Measurements from ENCODE around the gene TCF3. TPM values are rescaled to one million over a fixed set of nuclear protein-coding genes. Genes with fewer than 3 reads are reported as not detected.

Gene TCF3
- total and polyA plus RNA-seq, 4 donors = 18.8 to 94.7 (median 77.5) TPM

DNA sequence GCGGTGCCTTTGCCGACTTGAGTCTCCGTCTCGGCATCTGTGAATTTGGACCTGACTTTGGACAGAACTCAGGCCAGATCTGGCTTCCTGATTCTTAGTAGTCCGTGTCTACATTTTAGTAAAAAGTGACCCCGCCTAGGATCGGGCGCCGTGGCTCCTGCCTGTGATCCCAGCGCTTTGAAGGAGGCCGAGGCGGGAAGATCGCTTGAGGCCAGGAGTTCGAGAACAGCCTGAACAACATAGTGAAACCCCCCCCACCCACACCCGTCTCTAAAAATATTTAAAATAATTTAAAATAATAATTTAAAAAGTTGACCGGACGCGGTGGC, 849 bp upstream of the TCF3 start:
- Histone ChIP-seq H3K36me3 (ENCODE audit: control insufficient read depth, insufficient read depth, low read length) (peaks cover 24% of the 10 kb centered on the region), H3K27ac (ENCODE audit: low read depth, low read length) (peak overlapping the region; percentile 52), H3K4me3 (ENCODE audit: low read depth, low read length) (peak overlapping the region; percentile 81), H3K9me3 (ENCODE audit: control insufficient read depth, insufficient read depth, low read length) (no peaks in the 10 kb centered on the region), H3K27me3 (ENCODE audit: control insufficient read depth, insufficient read depth, low read length) (no peaks in the 10 kb centered on the region), H3K4me1 (ENCODE audit: control insufficient read depth, insufficient read depth, low read length) (peaks cover 30% of the 10 kb centered on the region)
- WGBS (ENCODE audit: insufficient coverage) = 20% methylated on average over 12 of the region's 18 CpGs
- no peak for DNase-seq (ENCODE audit: low read depth in 4 of 6, low spot score in 6 of 6)

DNA sequence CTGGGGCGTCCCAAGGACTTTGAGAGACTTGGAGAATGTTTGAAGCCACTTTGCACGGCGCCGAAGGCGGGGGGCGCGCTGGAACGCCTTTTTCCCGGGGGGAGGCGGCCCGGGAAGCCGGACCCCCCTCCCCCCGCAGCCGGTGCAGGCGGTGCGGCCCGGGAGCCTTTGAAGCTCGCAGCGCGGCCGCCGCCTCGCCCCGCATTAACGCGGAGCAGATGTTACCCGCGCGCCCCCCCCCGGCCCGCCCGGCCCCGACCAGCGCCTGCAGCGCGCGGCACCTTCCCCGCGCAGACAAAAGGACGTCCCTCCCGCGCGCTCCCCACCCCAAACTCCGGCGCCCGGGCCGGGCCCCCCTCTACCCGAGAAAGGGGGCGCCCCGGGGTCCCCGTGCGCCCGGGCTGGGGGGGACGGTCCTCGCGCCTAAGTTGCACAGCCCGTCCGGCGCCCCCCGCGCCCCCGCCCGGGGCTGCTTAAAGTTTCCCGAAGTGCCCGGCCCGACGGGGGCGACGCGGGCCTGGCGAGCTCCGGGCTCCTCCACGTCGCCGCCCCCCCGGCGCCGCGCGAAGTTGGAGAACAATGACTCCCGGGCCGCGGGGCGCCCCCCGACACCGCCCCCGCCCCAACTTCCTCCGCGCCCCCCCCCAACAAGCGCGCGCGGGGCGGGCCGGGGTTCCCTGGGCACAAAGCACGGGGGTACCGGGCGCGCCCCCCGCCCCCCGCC, 685 bp downstream of the TCF3 start:
- Histone ChIP-seq H3K9me3 (ENCODE audit: control insufficient read depth, insufficient read depth, low read length) (no peaks in the 10 kb centered on the region), H3K27me3 (ENCODE audit: control insufficient read depth, insufficient read depth, low read length) (no peaks in the 10 kb centered on the region), H3K27ac (ENCODE audit: low read depth, low read length) (peak overlapping the region; percentile 64), H3K36me3 (ENCODE audit: control insufficient read depth, insufficient read depth, low read length) (peaks cover 37% of the 10 kb centered on the region), H3K4me3 (ENCODE audit: low read depth, low read length) (peak overlapping the region; percentile 66), H3K4me1 (ENCODE audit: control insufficient read depth, insufficient read depth, low read length) (peaks cover 30% of the 10 kb centered on the region)
- DNase-seq (ENCODE audit: low read depth in 4 of 6, low spot score in 6 of 6) = peak in 2 of 6 donors; percentile 38 to 67
- under 1% methylated on average over 81 of the region's 101 CpGs for WGBS (ENCODE audit: insufficient coverage)

DNA sequence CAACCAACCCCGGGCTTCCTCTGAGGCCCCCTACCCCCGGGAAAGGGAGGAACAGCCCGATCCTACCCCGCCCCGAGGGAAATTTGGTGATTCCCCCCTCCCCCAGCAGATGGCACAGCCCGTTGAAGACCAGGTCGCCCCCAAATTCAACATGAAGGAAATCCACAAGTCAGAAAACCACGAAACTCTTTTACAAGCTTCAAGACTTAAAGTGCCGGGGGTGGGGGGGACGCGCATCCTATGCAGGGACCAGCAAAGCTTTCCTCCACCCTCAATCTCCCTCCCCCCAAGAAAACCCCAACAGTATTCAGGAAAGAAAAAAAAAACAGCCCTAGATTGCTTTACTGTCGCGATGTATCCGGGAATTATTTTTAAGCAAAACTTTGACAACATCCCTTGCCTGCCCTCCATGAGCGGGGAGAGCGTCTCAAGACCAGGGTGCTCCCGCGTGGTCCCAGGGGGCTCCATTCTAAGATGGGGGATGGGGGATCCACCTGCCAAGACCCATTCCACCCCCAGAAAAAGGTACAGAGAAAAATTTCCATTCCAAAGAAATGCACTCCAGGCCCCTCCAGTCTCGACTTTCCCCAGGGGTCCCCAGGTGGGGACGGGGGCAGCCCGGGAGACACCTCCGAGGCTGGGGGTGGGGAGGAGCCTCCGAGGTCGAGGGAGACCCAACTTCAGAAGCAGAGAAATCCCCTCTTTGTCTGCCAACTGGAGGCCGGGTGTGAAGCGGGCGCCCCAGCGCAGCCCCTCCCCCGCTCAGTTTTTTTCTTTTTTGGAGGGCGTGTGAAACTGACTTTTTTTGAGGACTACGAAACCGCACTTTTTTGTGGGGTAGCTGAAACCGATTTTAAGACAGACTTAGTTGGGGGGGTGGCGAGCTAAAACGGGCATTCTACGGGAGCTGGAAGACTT, 1.5 kb downstream of the TCF3 start:
- Histone ChIP-seq H3K9me3 (ENCODE audit: control insufficient read depth, insufficient read depth, low read length) (no peaks in the 10 kb centered on the region), H3K27ac (ENCODE audit: low read depth, low read length) (peak overlapping the region; percentile 64), H3K36me3 (ENCODE audit: control insufficient read depth, insufficient read depth, low read length) (peaks cover 45% of the 10 kb centered on the region), H3K4me1 (ENCODE audit: control insufficient read depth, insufficient read depth, low read length) (peaks cover 30% of the 10 kb centered on the region), H3K27me3 (ENCODE audit: control insufficient read depth, insufficient read depth, low read length) (no peaks in the 10 kb centered on the region), H3K4me3 (ENCODE audit: low read depth, low read length) (peak overlapping the region; percentile 66)
- 3% methylated on average over 23 of the region's 36 CpGs for WGBS (ENCODE audit: insufficient coverage)
- peak in 2 of 6 donors; percentile 42 to 74 for DNase-seq (ENCODE audit: low read depth in 4 of 6, low spot score in 6 of 6)

DNA sequence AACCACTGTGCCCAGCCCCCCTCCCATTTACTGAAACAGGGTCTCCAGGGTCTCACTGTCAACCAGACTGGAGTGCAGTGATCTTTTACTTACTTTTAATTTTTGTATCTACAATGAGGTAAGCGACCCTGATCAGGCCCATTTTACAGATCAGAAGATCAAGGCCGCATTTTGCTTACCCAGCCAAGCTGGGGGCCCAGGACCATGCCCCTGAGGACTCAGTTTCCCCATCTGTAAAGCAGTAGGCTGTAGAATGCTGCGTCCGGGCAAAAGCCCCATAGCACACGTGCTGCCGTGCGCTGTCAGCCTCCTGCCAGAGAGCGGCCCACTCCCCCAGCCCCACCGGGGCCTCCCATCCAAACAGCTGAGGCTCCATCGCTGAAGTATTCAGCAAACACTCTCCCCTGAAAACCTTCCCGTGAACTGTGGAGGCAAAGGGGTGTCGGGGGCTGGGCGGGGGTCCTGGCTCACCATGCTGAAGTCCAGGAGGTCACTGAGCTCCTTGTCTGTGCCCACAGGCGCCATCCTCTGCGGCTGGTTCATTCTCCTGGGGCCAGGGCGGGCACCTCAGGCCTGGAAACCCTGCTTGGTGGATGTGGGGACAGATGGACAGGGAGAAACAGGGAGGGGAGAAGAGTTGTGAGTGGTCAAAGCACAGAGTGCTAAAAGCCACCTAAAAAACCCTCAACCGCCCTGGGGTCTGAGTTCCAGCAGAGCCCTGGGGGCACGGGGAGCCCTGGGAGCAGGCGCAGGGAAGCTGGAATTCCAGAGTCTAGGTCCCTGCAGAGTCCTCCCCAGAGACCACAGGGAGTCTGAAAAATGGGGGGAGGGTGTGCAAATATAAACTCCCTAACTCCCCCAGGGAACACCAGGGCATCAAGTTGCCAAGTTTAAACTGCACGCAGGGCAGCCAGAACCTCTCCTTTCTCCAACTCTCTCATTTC, 2.4 kb downstream of the TCF3 start:
- Histone ChIP-seq H3K9me3 (ENCODE audit: control insufficient read depth, insufficient read depth, low read length) (no peaks in the 10 kb centered on the region), H3K4me1 (ENCODE audit: control insufficient read depth, insufficient read depth, low read length) (peaks cover 30% of the 10 kb centered on the region), H3K36me3 (ENCODE audit: control insufficient read depth, insufficient read depth, low read length) (peaks cover 54% of the 10 kb centered on the region), H3K4me3 (ENCODE audit: low read depth, low read length) (peak overlapping the region; percentile 66), H3K27me3 (ENCODE audit: control insufficient read depth, insufficient read depth, low read length) (no peaks in the 10 kb centered on the region), H3K27ac (ENCODE audit: low read depth, low read length) (no peak overlapping the region)
- no peak for DNase-seq (ENCODE audit: low read depth in 4 of 6, low spot score in 6 of 6)
- WGBS (ENCODE audit: insufficient coverage) = 74% methylated on average over 12 of the region's 20 CpGs

DNA sequence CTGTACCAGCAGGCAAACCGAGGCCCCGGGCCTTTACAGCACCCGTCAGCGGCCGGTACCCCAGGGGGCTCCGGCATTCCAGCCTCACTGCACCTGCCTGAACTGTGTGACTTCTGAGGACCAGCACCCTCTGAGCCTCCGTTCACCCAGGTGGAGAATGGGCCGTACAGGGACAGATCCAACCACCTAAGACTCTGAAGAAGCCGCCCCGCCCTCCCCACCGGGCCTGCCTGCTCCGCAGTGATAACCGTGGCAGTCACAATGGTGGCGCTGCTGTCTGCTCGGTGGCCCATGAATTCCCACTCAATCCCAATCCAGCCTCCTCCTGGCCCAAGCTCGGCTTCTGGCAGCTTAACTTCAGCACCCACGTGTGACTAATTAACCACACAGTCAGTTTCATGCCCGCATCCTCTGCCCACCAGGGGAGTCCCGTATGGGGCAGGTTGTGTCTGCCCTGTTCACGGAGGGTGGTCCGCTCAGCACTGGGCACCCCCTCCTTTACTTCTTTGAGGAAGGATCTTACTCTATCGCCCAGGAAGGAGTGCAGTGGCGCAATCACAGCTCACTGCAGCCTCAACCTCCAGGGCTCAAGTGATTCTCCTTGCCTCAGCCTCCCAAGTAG, 3.4 kb downstream of the TCF3 start:
- Histone ChIP-seq H3K36me3 (ENCODE audit: control insufficient read depth, insufficient read depth, low read length) (peaks cover 64% of the 10 kb centered on the region), H3K27ac (ENCODE audit: low read depth, low read length) (no peak overlapping the region), H3K4me1 (ENCODE audit: control insufficient read depth, insufficient read depth, low read length) (peaks cover 29% of the 10 kb centered on the region), H3K4me3 (ENCODE audit: low read depth, low read length) (no peak overlapping the region), H3K9me3 (ENCODE audit: control insufficient read depth, insufficient read depth, low read length) (no peaks in the 10 kb centered on the region), H3K27me3 (ENCODE audit: control insufficient read depth, insufficient read depth, low read length) (no peaks in the 10 kb centered on the region)
- 75% methylated on average over 20 of the region's 23 CpGs for WGBS (ENCODE audit: insufficient coverage)
- DNase-seq (ENCODE audit: low read depth in 4 of 6, low spot score in 6 of 6) = no peak

DNA sequence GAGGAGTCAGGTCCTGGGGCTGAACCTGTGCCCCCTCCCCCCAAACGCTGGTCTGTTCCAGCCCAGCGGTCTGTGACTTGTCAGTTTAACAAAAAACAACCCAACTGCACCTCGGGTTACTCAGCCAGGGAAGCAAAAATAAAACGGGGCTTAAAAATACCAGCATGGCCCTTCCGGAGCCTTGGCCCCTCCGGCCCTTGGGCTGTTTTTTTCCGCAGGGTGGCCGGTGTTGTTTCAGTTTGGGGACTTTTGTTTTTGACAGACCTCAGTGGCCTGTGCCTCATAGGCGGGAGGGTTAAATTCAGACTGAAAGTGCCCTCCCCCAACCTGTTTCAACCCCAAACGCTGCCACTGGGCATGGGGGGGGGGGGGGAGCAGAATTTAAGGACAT, 4.0 kb downstream of the TCF3 start:
- Histone ChIP-seq H3K4me1 (ENCODE audit: control insufficient read depth, insufficient read depth, low read length) (peaks cover 26% of the 10 kb centered on the region), H3K4me3 (ENCODE audit: low read depth, low read length) (no peak overlapping the region), H3K9me3 (ENCODE audit: control insufficient read depth, insufficient read depth, low read length) (no peaks in the 10 kb centered on the region), H3K27me3 (ENCODE audit: control insufficient read depth, insufficient read depth, low read length) (no peaks in the 10 kb centered on the region), H3K36me3 (ENCODE audit: control insufficient read depth, insufficient read depth, low read length) (peaks cover 70% of the 10 kb centered on the region), H3K27ac (ENCODE audit: low read depth, low read length) (no peak overlapping the region)
- DNase-seq (ENCODE audit: low read depth in 4 of 6, low spot score in 6 of 6) = no peak
- 87% methylated on average over 5 of the region's 10 CpGs for WGBS (ENCODE audit: insufficient coverage)

DNA sequence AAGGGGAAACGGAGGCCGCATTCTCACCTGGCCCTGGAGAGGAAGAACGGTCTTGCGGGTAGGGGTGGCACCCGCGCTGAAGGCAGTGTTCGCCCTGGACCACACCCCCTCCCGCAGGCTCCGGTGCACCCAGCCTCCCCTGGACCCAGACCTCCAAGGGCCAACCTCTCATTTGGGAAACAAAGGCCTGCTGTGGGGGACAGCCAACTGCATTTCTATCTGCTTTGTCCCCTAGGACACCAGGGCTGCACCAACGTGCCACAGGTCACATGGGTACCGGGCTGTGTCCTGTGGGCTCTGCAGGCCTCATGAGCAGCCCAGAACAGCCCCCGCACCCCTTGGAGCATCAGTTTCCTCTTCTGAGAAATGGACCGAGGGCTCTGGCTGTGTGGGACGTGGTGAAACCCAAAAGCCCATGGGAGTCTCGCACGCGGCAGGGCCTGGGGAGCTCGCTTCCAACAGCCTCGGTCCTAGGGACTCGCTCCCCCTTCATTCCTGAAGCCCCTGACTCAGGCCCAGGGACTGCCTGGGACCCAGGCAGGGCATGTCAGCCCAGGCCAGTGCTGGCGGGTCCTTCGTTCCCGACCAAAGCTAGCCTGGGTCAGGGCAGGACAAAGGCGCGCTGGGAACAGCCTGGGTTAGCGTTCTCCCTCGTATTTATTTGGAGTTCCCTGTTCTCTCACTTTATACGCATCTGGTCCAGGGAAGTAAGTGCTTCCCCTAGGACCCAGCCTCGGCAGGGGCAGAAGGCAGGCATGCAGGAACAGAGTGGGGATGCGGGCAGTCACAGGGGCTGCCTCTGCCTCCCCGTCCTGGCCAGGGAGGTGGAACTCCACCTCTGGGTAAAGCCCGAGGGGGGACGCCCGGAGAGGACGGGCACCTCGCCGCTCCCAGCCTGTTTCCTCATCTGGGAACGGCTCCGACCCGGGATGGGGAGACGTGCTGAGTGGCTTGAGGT, 4.6 kb downstream of the TCF3 start:
- Histone ChIP-seq H3K4me1 (ENCODE audit: control insufficient read depth, insufficient read depth, low read length) (peaks cover 21% of the 10 kb centered on the region), H3K27me3 (ENCODE audit: control insufficient read depth, insufficient read depth, low read length) (no peaks in the 10 kb centered on the region), H3K36me3 (ENCODE audit: control insufficient read depth, insufficient read depth, low read length) (peaks cover 75% of the 10 kb centered on the region), H3K27ac (ENCODE audit: low read depth, low read length) (no peak overlapping the region), H3K4me3 (ENCODE audit: low read depth, low read length) (no peak overlapping the region), H3K9me3 (ENCODE audit: control insufficient read depth, insufficient read depth, low read length) (no peaks in the 10 kb centered on the region)
- WGBS (ENCODE audit: insufficient coverage) = 92% methylated on average over 36 of the region's 41 CpGs
- DNase-seq (ENCODE audit: low read depth in 4 of 6, low spot score in 6 of 6) = no peak

DNA sequence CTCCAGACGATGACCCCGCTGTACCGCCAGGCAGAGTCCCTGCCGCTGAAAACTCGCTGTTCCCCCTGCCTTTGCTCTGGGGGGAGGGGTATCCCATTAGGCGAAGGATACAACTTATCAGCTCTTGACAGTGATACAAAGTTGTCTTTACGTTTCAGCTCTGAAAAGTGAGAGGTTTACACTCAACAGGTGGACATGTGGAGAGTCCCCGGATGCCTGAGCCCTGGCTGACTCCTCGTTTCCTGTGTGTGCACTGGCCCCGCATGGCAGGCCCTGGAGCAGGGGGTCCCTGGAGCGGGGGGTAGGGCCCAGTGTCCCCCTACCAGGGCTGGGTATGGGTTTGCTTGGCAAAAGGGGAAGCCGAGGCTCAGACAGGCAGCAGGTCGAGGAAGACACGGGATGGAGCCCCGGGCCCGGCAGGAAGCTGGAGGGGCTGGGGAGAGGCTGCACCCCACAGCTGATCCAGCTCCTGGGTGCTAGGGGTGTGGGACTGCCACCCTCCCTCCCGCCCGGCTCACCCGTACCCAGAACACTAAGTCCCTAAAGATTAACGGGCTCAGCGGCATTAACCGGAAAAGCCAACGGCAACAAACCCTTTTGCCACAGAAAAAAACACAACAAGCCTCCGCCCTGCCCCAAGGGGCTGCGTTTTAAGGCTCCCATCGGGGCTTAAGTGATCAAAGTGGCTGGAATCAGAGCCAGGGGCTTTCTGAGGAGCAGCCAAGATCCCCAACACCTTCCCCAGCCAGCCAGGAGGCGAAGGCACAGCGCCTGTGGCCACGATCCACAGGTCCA, 5.6 kb downstream of the TCF3 start:
- peaks cover 84% of the 10 kb centered on the region for H3K36me3 ChIP-seq (ENCODE audit: control insufficient read depth, insufficient read depth, low read length)
- no peak overlapping the region for H3K4me3 ChIP-seq (ENCODE audit: low read depth, low read length)
- H3K27me3 ChIP-seq (ENCODE audit: control insufficient read depth, insufficient read depth, low read length) = no peaks in the 10 kb centered on the region
- H3K4me1 ChIP-seq (ENCODE audit: control insufficient read depth, insufficient read depth, low read length) = peaks cover 21% of the 10 kb centered on the region
- 85% methylated on average over 20 of the region's 29 CpGs for WGBS (ENCODE audit: insufficient coverage)
- no peak for DNase-seq (ENCODE audit: low read depth in 4 of 6, low spot score in 6 of 6)
- no peaks in the 10 kb centered on the region for H3K9me3 ChIP-seq (ENCODE audit: control insufficient read depth, insufficient read depth, low read length)
- H3K27ac ChIP-seq (ENCODE audit: low read depth, low read length) = no peak overlapping the region

Data from spinal cord (tissue), 10 donors.